Smooth muscle cell (in vitro differentiated cells): Measurements from ENCODE around the gene ZHX3. TPM values are rescaled to one million over a fixed set of nuclear protein-coding genes. Genes with fewer than 3 reads are reported as not detected.

Experiments used
- DNase-seq: peaks from one replicate; lab custom pipeline; 2025; ENCODE audit not compliant: unreplicated experiment; lab: John Stamatoyannopoulos, UW
- H2AFZ ChIP-seq: fragments of 200-600 bp; sonication (generic); 2 replicates; pipeline ENCODE4 v1.6.0; 2016; ENCODE audit warnings: antibody characterized with exemption, low read depth, mild to moderate bottlenecking
- H3F3A ChIP-seq: fragments of 200-600 bp; sonication (generic); 2 replicates; pipeline ENCODE4 v1.6.0; 2017; ENCODE audit warnings: antibody characterized with exemption, low read depth
- H3K27ac ChIP-seq: fragments of 200-600 bp; sonication (generic); 2 replicates; pipeline ENCODE4 v1.5.1; 2016; ENCODE audit warnings: low read depth, mild to moderate bottlenecking
- H3K27me3 ChIP-seq: fragments of 200-600 bp; sonication (generic); 2 replicates; pipeline ENCODE4 v1.6.1; 2016; ENCODE audit warnings: low read depth, mild to moderate bottlenecking
- H3K36me3 ChIP-seq: fragments of 200-600 bp; sonication (generic); 2 replicates; pipeline ENCODE4 v1.5.1; 2016; ENCODE audit warnings: low read depth
- H3K4me1 ChIP-seq: fragments of 200-600 bp; sonication (generic); 2 replicates; pipeline ENCODE4 v1.5.1; 2016; ENCODE audit warnings: low read depth
- H3K4me2 ChIP-seq: fragments of 200-600 bp; sonication (generic); 2 replicates; pipeline ENCODE4 v1.6.0; 2016; ENCODE audit warnings: mild to moderate bottlenecking
- H3K4me3 ChIP-seq: fragments of 200-600 bp; sonication (generic); 2 replicates; pipeline ENCODE4 v1.5.1; 2016; ENCODE audit warnings: mild to moderate bottlenecking
- H3K79me2 ChIP-seq: fragments of 200-600 bp; sonication (generic); 2 replicates; pipeline ENCODE4 v1.6.0; 2016; ENCODE audit warnings: low read depth, mild to moderate bottlenecking
- H3K9ac ChIP-seq: fragments of 200-600 bp; sonication (generic); 2 replicates; pipeline ENCODE4 v1.6.0; 2016; ENCODE audit warnings: low read depth
- H3K9me3 ChIP-seq: fragments of 200-600 bp; sonication (generic); replicated peaks from 2 replicates; pipeline ENCODE4 v1.5.1; 2016; ENCODE audit warnings: low read depth
- H4K20me1 ChIP-seq: fragments of 200-600 bp; sonication (generic); 2 replicates; pipeline ENCODE4 v1.6.0; 2016; ENCODE audit warnings: low read depth
- WGBS: methylation state at CpG from one replicate; pipeline ENCODE4 v1.1.7; 2016; ENCODE audit warnings: low lambda C conversion rate; 5-methylcytosine and 5-hydroxymethylcytosine counted together
- polyA plus RNA-seq: library from polyadenylated mRNA; unstranded; fragments of >200 nt; fragmentation: Nextera tagmentation; extraction: Ambion mirVana; gene quantifications from 2 replicates; pipeline ENCODE4 v1.2.1, GENCODE V29; 2016
- total RNA-seq: library from RNA; depleted of rRNA; stranded (reverse); fragments of >200 nt; gene quantifications from 2 replicates; pipeline ENCODE4 v1.2.3, GENCODE V29; 2014
- TF ChIP-seq, protein P1 (sequence below): fragments of 200-600 bp; sonication (generic); IDR thresholded peaks from 2 replicates; pipeline ENCODE4 v1.5.1; 2017; ENCODE audit warnings: borderline replicate concordance, mild to moderate bottlenecking, antibody characterized with exemption; ENCODE audit not compliant: insufficient read depth, poor library complexity, severe bottlenecking

Gene ZHX3
- total and polyA plus RNA-seq, 2 experiments from 2014 or later: 10.1 to 17.1 TPM

DNA sequence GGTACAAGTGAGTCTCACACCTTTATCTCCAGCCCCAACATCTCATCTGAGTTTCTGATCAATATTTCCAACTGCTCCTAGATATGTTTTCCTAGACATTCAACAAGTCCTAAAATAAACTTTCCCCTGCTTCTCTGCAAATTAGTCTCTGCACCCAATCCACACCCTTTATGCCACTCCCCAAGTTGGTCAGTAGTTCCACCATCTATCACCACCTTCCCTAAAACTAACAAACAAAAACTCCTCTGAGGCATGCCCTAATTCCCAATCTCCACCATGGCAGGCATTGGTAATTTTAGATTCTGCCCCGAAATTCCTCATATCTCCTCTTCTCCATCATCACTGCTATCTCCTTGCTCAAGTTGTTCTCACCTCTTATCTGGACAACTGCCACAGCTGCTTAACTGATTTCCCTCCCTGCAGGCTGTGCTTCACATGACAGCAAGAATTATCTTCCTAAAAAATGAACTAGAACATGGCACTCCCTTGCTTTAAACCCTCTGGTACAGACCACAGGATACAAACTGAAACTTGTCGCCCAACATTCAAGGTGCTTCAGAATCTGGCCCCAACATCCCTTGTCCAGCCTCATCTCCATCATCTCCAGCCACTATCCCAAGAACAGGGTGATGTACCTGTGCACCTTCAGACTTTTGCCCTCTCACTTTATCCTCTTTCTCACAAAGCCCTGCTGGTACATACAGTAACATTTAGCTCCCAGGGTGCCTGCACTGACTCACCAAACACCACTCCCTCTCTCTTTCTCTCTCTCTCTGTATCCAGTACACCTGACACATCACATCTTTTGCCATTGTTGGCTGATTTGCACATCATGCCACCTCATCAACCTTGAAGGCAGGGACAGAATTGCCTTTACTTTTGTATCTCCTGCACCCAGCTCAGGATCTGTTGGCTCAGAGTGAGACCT lies 55.5 kb downstream of the ZHX3 start:
- Histone ChIP-seq H3K27me3 (no peaks in the 10 kb centered on the region), H4K20me1 (peaks cover 7% of the 10 kb centered on the region), H2AFZ (no peak overlapping the region), H3K9ac (no peak overlapping the region), H3K4me1 (no peaks in the 10 kb centered on the region), H3F3A (no peaks in the 10 kb centered on the region), H3K4me3 (no peak overlapping the region), H3K4me2 (no peak overlapping the region), H3K36me3 (no peaks in the 10 kb centered on the region), H3K9me3 (no peaks in the 10 kb centered on the region), H3K79me2 (peaks cover 2% of the 10 kb centered on the region), H3K27ac (no peak overlapping the region)
- TF ChIP-seq, protein P1, sequence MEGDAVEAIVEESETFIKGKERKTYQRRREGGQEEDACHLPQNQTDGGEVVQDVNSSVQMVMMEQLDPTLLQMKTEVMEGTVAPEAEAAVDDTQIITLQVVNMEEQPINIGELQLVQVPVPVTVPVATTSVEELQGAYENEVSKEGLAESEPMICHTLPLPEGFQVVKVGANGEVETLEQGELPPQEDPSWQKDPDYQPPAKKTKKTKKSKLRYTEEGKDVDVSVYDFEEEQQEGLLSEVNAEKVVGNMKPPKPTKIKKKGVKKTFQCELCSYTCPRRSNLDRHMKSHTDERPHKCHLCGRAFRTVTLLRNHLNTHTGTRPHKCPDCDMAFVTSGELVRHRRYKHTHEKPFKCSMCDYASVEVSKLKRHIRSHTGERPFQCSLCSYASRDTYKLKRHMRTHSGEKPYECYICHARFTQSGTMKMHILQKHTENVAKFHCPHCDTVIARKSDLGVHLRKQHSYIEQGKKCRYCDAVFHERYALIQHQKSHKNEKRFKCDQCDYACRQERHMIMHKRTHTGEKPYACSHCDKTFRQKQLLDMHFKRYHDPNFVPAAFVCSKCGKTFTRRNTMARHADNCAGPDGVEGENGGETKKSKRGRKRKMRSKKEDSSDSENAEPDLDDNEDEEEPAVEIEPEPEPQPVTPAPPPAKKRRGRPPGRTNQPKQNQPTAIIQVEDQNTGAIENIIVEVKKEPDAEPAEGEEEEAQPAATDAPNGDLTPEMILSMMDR: no peak
- no peak for DNase-seq
- WGBS: 86% methylated on average over 2 of the region's 2 CpGs

DNA sequence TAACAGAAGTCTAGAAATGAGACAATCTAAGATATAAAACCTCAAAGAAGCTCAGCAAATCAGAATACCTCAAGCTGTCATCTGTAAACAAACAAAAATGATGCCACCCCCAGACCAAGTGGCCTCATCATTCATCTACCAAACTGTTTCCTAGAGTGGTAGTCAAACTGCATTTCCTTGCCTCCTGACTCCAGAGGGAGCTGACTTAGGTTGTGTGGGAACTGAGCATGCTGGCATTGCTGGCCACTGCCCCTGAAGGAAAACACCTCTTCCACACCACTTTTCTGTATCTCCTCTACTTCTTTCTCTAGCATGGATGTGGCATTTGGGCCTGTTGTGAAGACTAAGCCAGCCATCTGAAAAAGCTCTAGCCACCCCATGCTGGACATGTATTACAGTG lies 56.3 kb downstream of the ZHX3 start:
- H3K27me3 ChIP-seq: no peaks in the 10 kb centered on the region
- H3K9ac ChIP-seq: no peak overlapping the region
- no peak for DNase-seq
- no peak overlapping the region for H3K27ac ChIP-seq
- no peak overlapping the region for H3K4me2 ChIP-seq
- no peaks in the 10 kb centered on the region for H3F3A ChIP-seq
- TF ChIP-seq, protein P1: no peak
- peaks cover 2% of the 10 kb centered on the region for H3K79me2 ChIP-seq
- no peak overlapping the region for H2AFZ ChIP-seq
- no peaks in the 10 kb centered on the region for H3K9me3 ChIP-seq
- peaks cover 7% of the 10 kb centered on the region for H4K20me1 ChIP-seq
- no peaks in the 10 kb centered on the region for H3K4me1 ChIP-seq
- no peak overlapping the region for H3K4me3 ChIP-seq
- no peaks in the 10 kb centered on the region for H3K36me3 ChIP-seq

DNA sequence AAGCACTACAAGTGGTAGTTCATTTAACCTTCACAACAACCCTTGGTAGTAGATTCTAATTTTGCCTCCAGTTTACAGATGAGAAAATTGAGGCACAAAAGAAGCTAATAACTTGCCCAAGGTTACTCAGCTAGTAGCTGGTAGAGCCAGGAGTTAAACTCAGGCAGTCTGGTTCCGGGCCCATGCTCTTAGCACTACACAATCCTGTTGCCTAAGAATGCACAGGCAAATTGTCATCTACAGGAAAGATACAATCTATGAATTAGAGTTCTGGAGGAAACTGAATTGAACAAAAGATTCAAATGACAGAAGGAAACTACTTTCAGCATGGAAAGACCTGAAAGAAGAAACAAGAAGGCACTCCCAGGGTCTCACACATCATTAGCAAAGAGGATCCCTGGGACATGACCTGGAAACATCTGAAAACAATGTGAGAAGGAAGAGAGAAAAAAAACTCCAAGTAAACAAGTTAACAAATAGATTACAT lies 56.8 kb downstream of the ZHX3 start:
- peaks cover 2% of the 10 kb centered on the region for H3K79me2 ChIP-seq
- H2AFZ ChIP-seq: no peak overlapping the region
- H3K27me3 ChIP-seq: no peaks in the 10 kb centered on the region
- H3K9ac ChIP-seq: no peak overlapping the region
- no peak overlapping the region for H3K27ac ChIP-seq
- H3K4me3 ChIP-seq: no peak overlapping the region
- no peak for DNase-seq
- no peak overlapping the region for H3K4me2 ChIP-seq
- no peaks in the 10 kb centered on the region for H3F3A ChIP-seq
- TF ChIP-seq, protein P1: no peak
- no peaks in the 10 kb centered on the region for H3K36me3 ChIP-seq
- no peaks in the 10 kb centered on the region for H3K4me1 ChIP-seq
- H4K20me1 ChIP-seq: peaks cover 7% of the 10 kb centered on the region
- H3K9me3 ChIP-seq: no peaks in the 10 kb centered on the region
- WGBS: 97% methylated on average over 1 of the region's 1 CpG
